ENCODE data around the gene TPCN1.
A peak's percentile ranks its signal among the peaks of the same experiment; 100 is the strongest.

TPCN1 gene

GRCh38 chr12:113285679-113286610, 64.7 kb downstream of the TPCN1 start:
- H3K4me3 ChIP-seq = no peak overlapping the region
- peaks cover 0 to 98% (median 0%) of the 10 kb centered on the region in 11 experiments; a peak in 7 of 22 replicates for H3K36me3 ChIP-seq
- H3K27ac ChIP-seq = no peak overlapping the region
- no peak overlapping the region for H3K9ac ChIP-seq
- TF ChIP-seq Cebpa-rat (IDR thresholded peaks at IDR 0.05) = no peak
- peak overlapping the region in 6 of 11 experiments; percentile 0 to 25 (median 12); a peak in 7 of 22 replicates for H3K4me2 ChIP-seq
- H3K9me3 ChIP-seq (replicated peaks in 1 of 11) = no peaks in the 10 kb centered on the region
- H3K4me1 ChIP-seq = peaks cover 0 to 8% (median 0%) of the 10 kb centered on the region in 10 experiments; a peak in 3 of 20 replicates
- H4K20me1 ChIP-seq = peaks cover 0 to 82% (median 6%) of the 10 kb centered on the region in 11 experiments; a peak in 11 of 22 replicates
- peaks cover 0 to 6% (median 0%) of the 10 kb centered on the region in 11 experiments; a peak in 1 of 22 replicates for H3K27me3 ChIP-seq

- TF ChIP-seq Cebpa-rat (IDR thresholded peaks at IDR 0.05) = no peak
- Histone ChIP-seq H3K9ac (no peak overlapping the region), H3K36me3 (peaks cover 0 to 98% (median 0%) of the 10 kb centered on the region in 11 experiments; a peak in 7 of 22 replicates), H4K20me1 (peaks cover 0 to 88% (median 6%) of the 10 kb centered on the region in 11 experiments; a peak in 11 of 22 replicates), H3K27me3 (peaks cover 0 to 6% (median 0%) of the 10 kb centered on the region in 11 experiments; a peak in 1 of 22 replicates), H3K9me3 (replicated peaks in 1 of 11) (no peaks in the 10 kb centered on the region), H3K27ac (no peak overlapping the region), H3K4me3 (no peak overlapping the region), H3K4me1 (peaks cover 0 to 8% (median 0%) of the 10 kb centered on the region in 10 experiments; a peak in 3 of 20 replicates), H3K4me2 (peak overlapping the region in 2 of 11 experiments; percentile 0 to 11; a peak in 1 of 22 replicates)
Measured at GRCh38 chr12:113286712-113287111, 65.4 kb downstream of the TPCN1 start.

DNA sequence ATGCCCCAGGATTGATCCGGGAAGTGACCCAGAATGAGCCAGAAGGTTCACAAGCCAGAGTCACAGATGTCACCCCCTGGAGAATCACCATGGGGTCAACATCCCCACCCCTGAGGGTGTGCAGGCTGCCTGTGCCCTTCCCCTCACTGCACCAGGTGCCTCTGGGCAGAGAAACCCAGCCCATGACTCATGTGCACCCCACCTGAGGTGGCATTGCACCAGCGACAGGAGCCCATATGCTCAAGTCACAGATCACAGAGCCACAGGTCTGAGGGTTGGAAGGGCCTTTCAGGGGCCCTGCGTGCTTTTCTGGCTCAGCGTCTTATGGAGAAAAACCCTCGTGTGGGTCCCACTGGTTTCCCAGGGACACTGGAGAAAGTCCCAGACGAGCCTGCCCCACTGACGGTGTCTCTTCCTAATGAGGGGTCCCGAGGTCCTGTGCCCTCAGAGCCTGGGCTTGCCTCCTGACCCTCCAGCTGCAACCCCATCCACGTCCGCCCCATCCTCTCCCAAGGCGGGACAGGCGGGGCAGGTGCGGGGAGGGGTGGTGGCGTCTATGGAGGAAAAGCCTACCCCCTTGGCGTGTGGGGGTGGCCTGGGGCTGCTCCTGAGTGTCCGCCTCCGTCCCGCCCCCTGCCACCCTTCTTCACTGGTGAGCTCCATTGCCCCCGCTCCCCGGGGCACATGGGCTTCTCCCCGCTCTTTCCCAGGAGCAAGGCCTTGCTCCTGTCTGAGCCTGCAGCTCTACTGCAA, 66.1 kb downstream of the TPCN1 start:
- peaks cover 0 to 100% (median 0%) of the 10 kb centered on the region in 11 experiments; a peak in 7 of 22 replicates for H3K36me3 ChIP-seq

DNA sequence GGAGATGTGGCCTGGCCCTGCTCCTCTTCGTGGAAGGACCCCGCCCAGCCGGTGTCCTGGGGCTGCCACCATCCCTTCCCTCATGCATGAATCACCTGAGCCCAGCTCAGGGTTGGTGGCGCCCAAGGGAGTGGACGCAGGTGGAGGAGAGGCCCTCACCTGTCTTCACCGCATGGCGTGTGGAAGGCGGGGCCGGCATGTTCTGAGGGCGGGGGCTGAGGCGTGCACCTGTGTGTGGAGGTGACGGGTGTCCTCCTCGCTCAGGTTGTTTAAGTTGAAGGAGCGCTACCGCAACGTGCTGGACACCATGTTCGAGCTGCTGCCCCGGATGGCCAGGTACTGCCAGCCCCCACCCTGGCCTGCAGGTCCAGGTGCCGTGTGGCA, 66.6 kb downstream of the TPCN1 start:
- Histone ChIP-seq H4K20me1 (peaks cover 0 to 95% (median 6%) of the 10 kb centered on the region in 11 experiments; a peak in 12 of 22 replicates), H3K27me3 (peaks cover 0 to 9% (median 0%) of the 10 kb centered on the region in 11 experiments; a peak in 1 of 22 replicates), H3K36me3 (peaks cover 0 to 100% (median 0%) of the 10 kb centered on the region in 11 experiments; a peak in 7 of 22 replicates), H3K9me3 (replicated peaks in 1 of 11) (no peaks in the 10 kb centered on the region), H3K4me2 (no peak overlapping the region), H3K4me3 (no peak overlapping the region), H3K27ac (no peak overlapping the region), H3K4me1 (peaks cover 0 to 8% (median 0%) of the 10 kb centered on the region in 10 experiments; a peak in 3 of 20 replicates), H3K9ac (no peak overlapping the region)
- no peak for TF ChIP-seq Cebpa-rat (IDR thresholded peaks at IDR 0.05)

More for the DNA sequence above, 66.1 kb downstream of the TPCN1 start:
- Histone ChIP-seq H3K4me3 (no peak overlapping the region), H3K27me3 (peaks cover 0 to 7% (median 0%) of the 10 kb centered on the region in 11 experiments; a peak in 1 of 22 replicates), H3K27ac (no peak overlapping the region), H3K4me2 (no peak overlapping the region), H4K20me1 (peaks cover 0 to 90% (median 6%) of the 10 kb centered on the region in 11 experiments; a peak in 11 of 22 replicates), H3K9ac (no peak overlapping the region), H3K9me3 (replicated peaks in 1 of 11) (no peaks in the 10 kb centered on the region), H3K4me1 (peaks cover 0 to 8% (median 0%) of the 10 kb centered on the region in 10 experiments; a peak in 3 of 20 replicates)
- no peak for TF ChIP-seq Cebpa-rat (IDR thresholded peaks at IDR 0.05)

GRCh38 chr12:113289361-113289760, 68.1 kb downstream of the TPCN1 start:
- Histone ChIP-seq H4K20me1 (peaks cover 0 to 91% (median 6%) of the 10 kb centered on the region in 11 experiments; a peak in 12 of 22 replicates), H3K4me3 (no peak overlapping the region), H3K9ac (no peak overlapping the region), H3K4me1 (peaks cover 0 to 8% (median 0%) of the 10 kb centered on the region in 10 experiments; a peak in 3 of 20 replicates), H3K27me3 (peaks cover 0 to 9% (median 0%) of the 10 kb centered on the region in 11 experiments; a peak in 1 of 22 replicates), H3K4me2 (no peak overlapping the region), H3K36me3 (peaks cover 0 to 100% (median 0%) of the 10 kb centered on the region in 11 experiments; a peak in 7 of 22 replicates), H3K9me3 (replicated peaks in 1 of 11) (no peaks in the 10 kb centered on the region), H3K27ac (no peak overlapping the region)
- no peak for TF ChIP-seq Cebpa-rat (IDR thresholded peaks at IDR 0.05)

GRCh38 chr12:113290506-113290905, 69.2 kb downstream of the TPCN1 start:
- Histone ChIP-seq H3K27ac (no peak overlapping the region), H3K4me3 (no peak overlapping the region), H3K9me3 (replicated peaks in 1 of 11) (no peaks in the 10 kb centered on the region), H4K20me1 (peaks cover 0 to 90% (median 6%) of the 10 kb centered on the region in 11 experiments; a peak in 11 of 22 replicates), H3K4me1 (peaks cover 0 to 8% (median 0%) of the 10 kb centered on the region in 10 experiments; a peak in 3 of 20 replicates), H3K4me2 (no peak overlapping the region), H3K9ac (no peak overlapping the region), H3K27me3 (peaks cover 0 to 9% (median 0%) of the 10 kb centered on the region in 11 experiments; a peak in 1 of 22 replicates), H3K36me3 (peaks cover 0 to 100% (median 0%) of the 10 kb centered on the region in 11 experiments; a peak in 5 of 22 replicates)
- TF ChIP-seq Cebpa-rat (IDR thresholded peaks at IDR 0.05) = no peak

DNA sequence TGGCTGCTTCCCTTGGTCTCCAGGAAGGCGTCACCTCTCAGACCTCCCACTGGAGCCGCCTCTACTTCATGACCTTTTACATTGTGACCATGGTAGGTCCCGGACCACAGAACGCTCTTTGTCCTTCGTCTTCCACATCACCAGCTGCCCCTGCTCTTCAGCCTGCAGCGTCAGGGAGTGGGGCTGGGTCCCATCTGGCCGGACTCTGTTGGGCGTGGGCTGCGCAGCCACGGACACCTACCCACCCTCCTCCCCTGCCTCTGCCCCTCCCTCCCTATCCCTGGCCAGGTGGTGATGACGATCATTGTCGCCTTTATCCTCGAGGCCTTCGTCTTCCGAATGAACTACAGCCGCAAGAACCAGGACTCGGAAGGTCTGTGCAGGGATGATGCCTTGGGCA, 70.3 kb downstream of the TPCN1 start:
- Histone ChIP-seq H3K27me3 (0 out of 22 replicates have a peak, but pooled peaks cover 0 to 3% (median 0%) of the 10 kb centered on the region in 11 experiments), H3K36me3 (peaks cover 0 to 99% (median 0%) of the 10 kb centered on the region in 11 experiments; a peak in 6 of 22 replicates), H3K4me1 (peaks cover 0 to 5% (median 3%) of the 10 kb centered on the region in 10 experiments; a peak in 12 of 20 replicates), H3K9ac (no peak overlapping the region), H3K9me3 (replicated peaks in 1 of 11) (no peaks in the 10 kb centered on the region), H3K4me2 (no peak overlapping the region), H3K27ac (no peak overlapping the region), H3K4me3 (no peak overlapping the region), H4K20me1 (peaks cover 0 to 87% (median 6%) of the 10 kb centered on the region in 11 experiments; a peak in 12 of 22 replicates)
- no peak for TF ChIP-seq Cebpa-rat (IDR thresholded peaks at IDR 0.05)

DNA sequence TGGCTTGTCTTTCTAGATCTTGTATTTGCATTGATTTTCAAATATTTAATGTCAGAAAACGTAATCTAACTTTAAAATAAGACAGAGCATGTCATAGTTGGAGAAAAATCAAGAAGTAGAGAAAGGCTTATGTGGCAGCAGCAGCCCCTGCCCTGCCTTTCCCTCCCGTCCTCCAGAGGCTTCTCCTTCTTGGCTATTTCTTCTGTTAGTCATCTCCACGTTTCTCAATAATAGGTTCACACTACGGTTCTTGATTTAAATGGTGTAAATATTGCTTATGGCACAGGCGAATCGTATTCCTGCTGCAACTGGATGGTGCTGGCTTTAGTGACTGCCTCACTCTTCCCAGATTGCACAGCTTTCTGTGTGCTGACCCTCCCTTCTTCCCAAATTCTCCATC, 70.8 kb downstream of the TPCN1 start:
- Histone ChIP-seq H3K27me3 (0 out of 22 replicates have a peak, but pooled peaks cover 0 to 3% (median 0%) of the 10 kb centered on the region in 11 experiments), H3K9ac (no peak overlapping the region), H3K4me2 (no peak overlapping the region), H3K4me1 (peaks cover 3 to 10% (median 8%) of the 10 kb centered on the region in 10 experiments), H3K27ac (no peak overlapping the region), H3K4me3 (no peak overlapping the region), H4K20me1 (peaks cover 0 to 87% (median 6%) of the 10 kb centered on the region in 11 experiments; a peak in 12 of 22 replicates), H3K9me3 (replicated peaks in 1 of 11) (no peaks in the 10 kb centered on the region), H3K36me3 (peaks cover 0 to 99% (median 0%) of the 10 kb centered on the region in 11 experiments; a peak in 6 of 22 replicates)
- no peak for TF ChIP-seq Cebpa-rat (IDR thresholded peaks at IDR 0.05)

All from BLaER1 treated with 17β-estradiol and CSF1 and Interleukin-3, amounts not matched to agents 10 nM and 100 nM (cell line).